GM19023 (cell line): ENCODE data around the gene MVB12B.

Experiments
- ATAC-seq: cut with Tn5 transposase; IDR thresholded peaks from one replicate; pipeline ENCODE4 v1.9.1; 2021; ENCODE audit warnings: mild to moderate bottlenecking, moderate library complexity; ENCODE audit not compliant: unreplicated experiment

The MVB12B gene

GRCh38 chr9:126380447-126380846, 53.8 kb downstream of the MVB12B start:
- no peak for ATAC-seq

- no peak for ATAC-seq
Measured at GRCh38 chr9:126381195-126381594, 54.6 kb downstream of the MVB12B start.

GRCh38 chr9:126383406-126384046, 56.9 kb downstream of the MVB12B start:
- ATAC-seq, result no peak

- no peak for ATAC-seq
Measured at GRCh38 chr9:126384926-126385325, 58.3 kb downstream of the MVB12B start.

- ATAC-seq, result no peak
Measured at GRCh38 chr9:126386088-126386487, 59.5 kb downstream of the MVB12B start.

GRCh38 chr9:126386776-126387175, 60.1 kb downstream of the MVB12B start:
- ATAC-seq, result no peak

GRCh38 chr9:126388964-126389708, 62.5 kb downstream of the MVB12B start:
- ATAC-seq, result no peak

GRCh38 chr9:126389992-126390391, 63.4 kb downstream of the MVB12B start:
- ATAC-seq, result no peak

- no peak for ATAC-seq
Measured at GRCh38 chr9:126390923-126391322, 64.3 kb downstream of the MVB12B start.

- no peak for ATAC-seq
Measured at GRCh38 chr9:126391713-126392661, 65.4 kb downstream of the MVB12B start.

- no peak for ATAC-seq
Measured at GRCh38 chr9:126392662-126393371, 66.2 kb downstream of the MVB12B start.

GRCh38 chr9:126393876-126394275, 67.2 kb downstream of the MVB12B start:
- ATAC-seq, result no peak

GRCh38 chr9:126394802-126395201, 68.2 kb downstream of the MVB12B start:
- ATAC-seq, result no peak

- ATAC-seq, result no peak
Measured at GRCh38 chr9:126395439-126396212, 69.0 kb downstream of the MVB12B start.

- peak; percentile 83 for ATAC-seq
Measured at GRCh38 chr9:126397056-126397455, 70.4 kb downstream of the MVB12B start.

GRCh38 chr9:126398403-126399058, 71.9 kb downstream of the MVB12B start:
- ATAC-seq, result no peak

- no peak for ATAC-seq
Measured at GRCh38 chr9:126399251-126399650, 72.6 kb downstream of the MVB12B start.

GRCh38 chr9:126399789-126400188, 73.2 kb downstream of the MVB12B start:
- no peak for ATAC-seq

- no peak for ATAC-seq
Measured at GRCh38 chr9:126400571-126400970, 73.9 kb downstream of the MVB12B start.

GRCh38 chr9:126401107-126401506, 74.5 kb downstream of the MVB12B start:
- ATAC-seq, result no peak
